GM19438 (cell line): ENCODE results near the gene ZNF581.

Source experiments
- ATAC-seq: cut with Tn5 transposase; IDR thresholded peaks from one replicate; pipeline ENCODE4 v1.9.1; 2021; ENCODE audit warnings: low read depth; ENCODE audit not compliant: unreplicated experiment

ZNF581 gene, protein sequence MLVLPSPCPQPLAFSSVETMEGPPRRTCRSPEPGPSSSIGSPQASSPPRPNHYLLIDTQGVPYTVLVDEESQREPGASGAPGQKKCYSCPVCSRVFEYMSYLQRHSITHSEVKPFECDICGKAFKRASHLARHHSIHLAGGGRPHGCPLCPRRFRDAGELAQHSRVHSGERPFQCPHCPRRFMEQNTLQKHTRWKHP

DNA sequence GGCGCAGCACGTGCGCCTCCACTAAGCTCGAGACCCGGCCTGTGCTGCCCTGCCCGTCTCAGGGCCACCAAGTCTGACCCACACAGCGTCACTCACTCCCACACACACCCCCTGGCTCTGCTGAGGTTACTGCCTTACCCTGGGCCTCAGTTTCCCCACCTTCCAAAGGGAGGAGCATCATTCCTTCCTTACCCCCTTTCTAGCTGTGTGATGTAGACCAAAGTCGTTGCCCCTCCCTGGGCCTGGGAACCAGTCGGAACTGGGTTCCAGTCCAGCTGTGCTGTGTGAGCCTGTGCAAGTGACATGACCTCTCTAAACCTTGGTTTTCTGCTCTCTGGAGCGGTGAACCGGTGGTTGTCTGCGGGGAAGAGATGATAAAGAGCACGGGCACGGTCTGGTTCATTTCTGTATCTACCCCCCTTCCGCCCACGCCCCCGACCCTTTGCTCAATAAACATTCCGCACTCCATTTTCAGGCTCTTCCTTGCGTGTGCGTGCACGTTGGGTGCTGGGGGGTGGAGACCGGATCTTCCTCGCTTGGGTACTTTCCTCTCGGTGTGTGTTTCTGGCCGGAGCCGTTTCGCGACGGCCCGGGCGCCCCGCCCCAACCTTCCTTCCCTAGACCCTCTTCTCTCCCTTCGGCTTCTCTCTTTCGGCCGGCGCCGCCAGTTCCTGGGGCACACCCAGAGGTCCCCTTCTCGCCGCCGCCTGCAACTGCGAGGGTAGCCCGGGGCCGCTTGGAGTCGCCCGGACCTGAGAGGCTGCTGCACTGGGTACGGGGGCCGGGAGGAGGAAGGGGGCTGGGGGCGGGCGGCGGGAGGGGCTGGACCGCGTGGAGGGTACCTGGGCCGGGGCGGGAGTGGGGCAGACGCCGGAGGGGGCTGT is at the start of gene ZNF581:
ZNF581 (plus strand) TSS at position 647 of the 884 bp plus-strand sequence. CDS start 923 bp downstream, outside the sequence.
- no peak for ATAC-seq

GRCh38 chr19:55594996-55595545 is 48.4 kb upstream of the ZNF581 start:
- ATAC-seq: no peak

- ATAC-seq: no peak
These were observed 47.1 kb upstream of the ZNF581 start for GRCh38 chr19:55596304-55596703.

- no peak for ATAC-seq
These were observed 45.9 kb upstream of the ZNF581 start for GRCh38 chr19:55597501-55597921.

DNA sequence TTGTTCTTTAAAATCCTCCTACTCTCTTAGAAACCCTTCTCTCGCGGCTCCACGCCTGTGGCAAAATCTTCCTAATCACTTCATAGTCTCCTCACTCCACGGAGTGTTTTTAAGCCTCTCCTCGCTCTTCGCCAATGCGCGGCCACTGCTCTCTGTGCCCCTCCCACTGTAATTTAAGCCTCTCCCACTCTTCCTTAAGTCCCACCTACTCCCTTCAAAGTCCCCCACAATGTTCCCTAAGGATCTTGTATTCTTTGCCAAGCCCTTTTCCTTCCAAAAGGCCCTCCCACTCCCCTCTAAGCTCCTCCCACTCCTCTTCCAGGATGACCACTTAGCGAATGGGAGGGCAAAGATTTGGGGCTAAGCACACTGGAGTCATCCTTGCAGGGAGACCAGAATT is 45.4 kb upstream of the ZNF581 start:
- ATAC-seq: no peak

DNA sequence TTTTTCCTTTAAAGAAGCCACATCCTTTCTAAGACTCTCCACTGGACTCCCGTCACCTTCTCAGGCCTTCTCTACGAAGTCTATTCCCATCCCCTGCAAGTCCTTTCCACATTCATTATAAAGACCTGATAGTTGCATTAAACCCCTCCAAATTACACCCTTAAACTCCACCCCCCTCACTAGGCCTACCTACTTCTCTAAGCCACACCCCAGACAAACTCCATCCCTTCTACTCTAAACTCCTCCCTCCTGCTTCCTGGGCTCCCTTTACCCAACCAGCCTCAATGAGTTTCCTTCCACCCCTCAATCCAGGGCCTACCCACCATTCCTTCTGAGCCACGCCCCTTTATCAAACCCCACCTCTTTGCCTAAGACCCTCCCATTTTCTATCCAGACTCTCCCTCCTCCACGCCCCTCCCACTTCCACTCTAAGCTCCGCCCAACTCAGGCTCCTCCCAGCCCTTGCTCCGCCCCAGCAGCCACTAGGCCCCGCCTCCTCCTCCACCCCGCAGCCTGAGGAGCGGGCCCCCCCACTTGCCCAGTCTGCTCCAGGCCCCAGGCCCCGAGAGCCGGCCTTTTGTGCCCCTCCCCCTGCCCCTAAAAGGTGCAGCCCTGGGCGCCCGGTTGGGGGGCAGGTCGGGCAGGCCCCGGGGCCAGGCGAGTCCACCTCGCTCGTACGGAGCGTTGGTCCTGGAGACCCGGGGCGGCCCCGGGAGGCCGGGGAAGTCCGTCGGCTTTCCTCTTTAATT is 44.6 kb upstream of the ZNF581 start:
- ATAC-seq: peak; percentile 42

DNA sequence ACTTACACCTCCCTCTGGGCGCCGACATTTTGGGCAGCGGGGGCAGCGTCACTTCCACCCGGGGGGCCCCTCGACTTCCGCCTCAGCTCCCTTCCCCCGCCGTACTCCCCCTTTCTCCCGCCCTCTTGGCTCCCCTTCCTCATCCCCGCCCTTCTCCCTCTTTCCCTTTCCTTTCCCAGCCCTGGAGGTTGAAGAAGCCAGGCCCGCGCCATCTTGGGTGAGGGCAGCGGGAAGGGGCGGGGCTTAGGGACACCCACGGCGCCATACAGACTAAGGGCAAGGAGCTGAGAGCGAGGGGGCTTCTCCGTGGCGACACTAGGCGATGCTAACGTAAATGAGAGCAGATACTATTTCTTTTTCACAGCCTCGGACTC is 44.0 kb upstream of the ZNF581 start, which contains the start of gene FIZ1:
FIZ1 (minus strand) TSS at position 50 of the 374 bp plus-strand sequence. CDS start 1,652 bp downstream, outside the sequence.
- ATAC-seq: peak; percentile 54

DNA sequence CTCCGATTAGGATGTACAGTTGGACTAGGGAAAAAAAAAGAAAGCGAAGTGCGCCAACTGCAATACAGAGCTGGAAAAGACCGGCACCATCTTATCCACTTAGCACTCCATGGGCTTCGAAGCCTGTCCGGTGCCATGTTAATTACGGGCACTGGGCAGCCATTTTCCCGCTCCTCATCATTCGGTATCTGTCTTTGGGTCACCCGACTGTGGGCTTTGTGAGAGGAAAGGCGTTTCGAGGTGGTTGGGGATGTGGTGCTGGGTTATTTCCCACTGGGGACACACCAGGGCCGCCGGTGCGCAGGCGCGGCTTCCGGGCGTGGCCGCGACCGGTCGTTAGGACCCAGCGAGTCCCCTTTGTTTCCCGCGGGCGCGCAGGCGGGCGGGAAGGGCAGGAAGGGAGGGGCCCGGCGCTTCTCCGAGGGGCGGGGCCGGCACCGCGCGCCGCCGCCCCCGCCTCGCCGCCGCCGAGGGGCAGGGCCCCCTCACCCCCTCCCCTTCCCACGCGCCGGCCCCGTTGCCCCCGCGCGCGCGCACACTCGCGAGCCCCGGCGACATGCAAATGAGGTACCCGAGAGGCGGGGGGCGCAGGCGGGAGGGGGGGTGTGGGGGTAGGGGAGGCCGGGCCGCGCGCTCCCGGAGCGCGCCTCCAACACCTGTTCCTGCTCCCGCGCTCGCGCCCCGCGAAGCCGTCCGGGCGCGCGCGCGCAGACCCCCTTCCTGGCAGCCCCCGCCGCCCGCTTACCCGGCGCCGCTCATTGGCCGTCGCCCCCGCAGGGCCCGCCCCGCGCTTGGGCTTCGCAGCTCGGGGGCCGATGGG is 43.4 kb upstream of the ZNF581 start, which contains the start of gene ZNF524:
ZNF524 (plus strand) TSS at position 447 of the 820 bp plus-strand sequence. CDS start 1,825 bp downstream, outside the sequence.
- peak; percentile 40 for ATAC-seq

- ATAC-seq: no peak
These were observed 42.8 kb upstream of the ZNF581 start for GRCh38 chr19:55600662-55601028.

DNA sequence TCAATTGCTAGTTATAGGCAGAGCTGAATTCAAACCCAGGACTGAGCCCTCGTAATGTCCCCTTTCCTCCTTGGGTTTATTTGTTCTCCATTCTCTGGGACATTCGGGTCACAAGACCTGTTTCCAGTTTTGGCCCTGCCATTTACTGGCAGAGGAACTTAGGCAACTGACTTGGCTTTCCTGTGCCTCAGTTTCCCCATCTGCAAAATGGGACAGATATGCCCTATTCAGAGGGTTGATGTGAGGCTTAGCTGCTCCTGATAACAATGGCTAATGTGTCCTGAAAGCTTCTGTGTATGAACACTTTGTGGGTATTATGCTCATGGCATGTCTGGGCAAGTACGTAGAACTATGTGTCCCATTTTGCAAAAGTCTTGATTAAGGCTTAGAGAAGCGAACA is 42.4 kb upstream of the ZNF581 start:
- ATAC-seq: no peak

GRCh38 chr19:55602104-55603001 is 41.1 kb upstream of the ZNF581 start:
- ATAC-seq: no peak

GRCh38 chr19:55603115-55603514 is 40.3 kb upstream of the ZNF581 start:
- no peak for ATAC-seq

DNA sequence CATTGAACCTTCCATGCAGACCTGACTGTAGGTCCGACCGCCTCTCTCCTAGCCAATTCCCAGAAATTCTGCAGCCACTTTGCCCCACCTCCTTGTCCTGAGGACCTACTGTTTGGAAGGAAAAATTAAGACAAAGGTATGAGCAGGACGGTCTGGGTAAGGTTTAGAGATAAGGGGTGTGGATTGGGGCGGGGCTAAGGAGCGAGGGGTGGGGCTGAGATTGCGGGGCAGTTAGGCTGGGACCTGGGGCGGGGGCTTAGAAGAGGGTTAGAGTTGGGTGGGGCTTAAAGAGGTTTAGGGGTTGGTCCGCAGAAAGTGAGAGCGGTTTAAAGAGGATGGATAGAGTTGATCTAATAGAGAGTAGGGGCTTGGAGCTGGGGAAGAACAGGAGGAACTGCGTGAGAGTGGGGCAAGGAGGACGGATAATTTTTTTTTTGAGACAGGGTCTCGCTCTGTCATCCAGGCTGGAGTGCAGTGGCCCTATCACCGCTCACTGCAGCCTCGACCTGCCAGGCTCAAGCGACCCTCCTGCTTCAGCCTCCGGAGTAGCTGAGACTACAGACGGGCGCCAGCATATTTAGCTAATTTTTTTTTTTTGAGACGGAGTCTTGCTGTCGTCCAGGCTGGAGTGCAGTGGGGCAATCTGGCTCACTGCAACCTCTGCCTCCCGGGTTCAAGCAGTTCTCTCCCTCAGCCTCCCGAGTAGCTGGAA is 39.7 kb upstream of the ZNF581 start:
- no peak for ATAC-seq

- ATAC-seq: peak; percentile 60
These were observed 38.2 kb upstream of the ZNF581 start for GRCh38 chr19:55605207-55605636.

DNA sequence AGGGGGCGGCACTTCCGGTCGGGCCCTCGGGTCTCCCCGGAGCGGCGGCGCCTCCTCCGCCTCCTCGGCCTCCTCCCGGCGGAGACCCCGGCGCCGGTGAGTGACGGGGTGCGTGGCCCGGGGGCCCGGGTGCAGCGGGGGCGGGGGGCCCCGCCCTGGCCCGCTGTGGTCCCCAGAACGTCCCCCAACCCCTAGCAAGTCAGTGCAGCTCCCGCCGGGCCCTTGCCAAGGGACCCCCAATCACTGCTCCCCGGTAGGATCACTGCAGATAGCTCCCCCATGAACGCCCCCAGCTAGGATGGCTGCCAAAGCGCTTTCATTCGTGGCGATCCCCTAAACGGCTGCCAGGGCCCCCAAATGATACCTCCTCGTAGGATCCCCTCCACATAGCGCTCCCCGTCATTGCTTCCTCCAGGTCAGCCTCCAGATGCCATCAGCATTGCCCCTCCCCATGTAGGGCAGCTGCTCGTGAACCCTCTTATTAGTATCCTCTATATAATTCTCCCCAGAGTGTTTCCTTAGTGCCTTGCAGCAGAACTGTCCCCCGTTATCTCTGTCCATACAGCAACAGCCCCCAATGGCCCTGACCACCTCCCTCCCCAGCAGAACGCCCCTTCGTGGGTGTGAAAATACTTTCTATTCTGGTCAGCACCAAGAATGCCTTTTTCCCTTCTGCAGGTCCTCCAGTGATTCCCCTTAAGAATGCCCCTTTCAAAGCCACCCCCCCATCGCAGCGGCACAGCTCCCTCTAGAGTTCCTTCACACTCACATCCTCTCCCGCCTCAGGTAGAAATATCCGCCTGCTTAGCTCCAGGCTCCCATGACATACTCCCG is 37.6 kb upstream of the ZNF581 start, which contains the start of gene ZNF865:
ZNF865 (plus strand) TSS at position 11 of the 834 bp plus-strand sequence. CDS start 7,972 bp downstream, outside the sequence.
- ATAC-seq: no peak

- no peak for ATAC-seq
These were observed 37.0 kb upstream of the ZNF581 start for GRCh38 chr19:55606471-55606787.

GRCh38 chr19:55606817-55607216 is 36.6 kb upstream of the ZNF581 start:
- ATAC-seq: no peak
